ENCODE data around the gene CAPN15.

DNA sequence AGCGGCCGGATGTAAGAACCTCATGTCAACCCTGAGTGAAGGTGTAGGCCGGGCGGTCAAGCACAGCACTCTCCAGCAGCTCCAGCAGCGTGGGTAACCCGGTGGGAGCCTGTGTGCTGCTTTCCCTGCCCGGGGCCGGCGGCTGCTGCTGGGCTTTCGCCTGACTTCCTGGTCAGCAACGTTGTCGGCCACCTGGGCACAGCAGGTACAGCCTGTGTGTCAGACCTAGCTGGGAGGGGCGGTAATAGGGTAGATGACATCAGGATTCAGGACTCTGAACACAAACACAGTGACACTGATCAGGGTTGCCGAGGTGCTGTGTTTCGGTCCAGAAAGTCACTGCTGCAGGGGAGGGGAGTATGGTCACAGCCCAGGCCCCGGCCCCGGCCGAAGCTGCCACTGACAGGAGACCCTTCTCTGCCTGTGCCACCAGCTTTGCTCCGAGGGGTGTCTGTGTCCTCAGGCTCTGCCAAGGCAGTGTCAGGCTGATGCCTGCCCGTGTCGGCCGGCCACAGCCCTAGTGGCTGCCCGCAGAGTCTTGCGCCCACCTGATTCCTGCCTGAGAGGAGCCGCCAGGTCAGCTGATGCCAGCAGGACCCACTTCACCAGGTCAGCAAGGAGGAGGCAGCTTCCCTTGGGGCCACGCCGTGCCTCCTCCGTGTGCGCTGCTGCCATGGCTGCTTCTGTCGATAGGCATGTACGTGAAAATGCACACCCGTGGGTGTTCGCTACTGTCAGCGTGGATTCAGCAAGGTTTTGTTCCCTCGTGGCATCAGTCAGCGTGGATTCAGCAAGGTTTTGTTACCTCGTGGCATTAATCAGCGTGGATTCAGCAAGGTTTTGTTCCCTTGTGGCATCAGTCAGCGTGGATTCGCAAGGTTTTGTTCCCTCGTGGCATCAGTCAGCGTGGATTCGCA, 71.6 kb downstream of the CAPN15 start:
- TF ChIP-seq, protein P1, sequence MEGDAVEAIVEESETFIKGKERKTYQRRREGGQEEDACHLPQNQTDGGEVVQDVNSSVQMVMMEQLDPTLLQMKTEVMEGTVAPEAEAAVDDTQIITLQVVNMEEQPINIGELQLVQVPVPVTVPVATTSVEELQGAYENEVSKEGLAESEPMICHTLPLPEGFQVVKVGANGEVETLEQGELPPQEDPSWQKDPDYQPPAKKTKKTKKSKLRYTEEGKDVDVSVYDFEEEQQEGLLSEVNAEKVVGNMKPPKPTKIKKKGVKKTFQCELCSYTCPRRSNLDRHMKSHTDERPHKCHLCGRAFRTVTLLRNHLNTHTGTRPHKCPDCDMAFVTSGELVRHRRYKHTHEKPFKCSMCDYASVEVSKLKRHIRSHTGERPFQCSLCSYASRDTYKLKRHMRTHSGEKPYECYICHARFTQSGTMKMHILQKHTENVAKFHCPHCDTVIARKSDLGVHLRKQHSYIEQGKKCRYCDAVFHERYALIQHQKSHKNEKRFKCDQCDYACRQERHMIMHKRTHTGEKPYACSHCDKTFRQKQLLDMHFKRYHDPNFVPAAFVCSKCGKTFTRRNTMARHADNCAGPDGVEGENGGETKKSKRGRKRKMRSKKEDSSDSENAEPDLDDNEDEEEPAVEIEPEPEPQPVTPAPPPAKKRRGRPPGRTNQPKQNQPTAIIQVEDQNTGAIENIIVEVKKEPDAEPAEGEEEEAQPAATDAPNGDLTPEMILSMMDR (IDR thresholded peaks at IDR 0.05): no peak
- no peak for TF ChIP-seq POLR2AphosphoS5 (IDR thresholded peaks at IDR 0.05)
